ENCODE results near the gene CALML3.

The CALML3 gene

GRCh38 chr10:5508161-5508604 lies 16.6 kb upstream of the CALML3 start:
- DNase-seq = no peak

GRCh38 chr10:5508786-5509185 lies 16.0 kb upstream of the CALML3 start:
- DNase-seq = no peak

GRCh38 chr10:5509236-5509635 lies 15.5 kb upstream of the CALML3 start:
- DNase-seq = no peak

GRCh38 chr10:5509691-5510090 lies 15.1 kb upstream of the CALML3 start:
- DNase-seq = no peak

GRCh38 chr10:5510281-5511072 lies 14.3 kb upstream of the CALML3 start:
- no peak for DNase-seq

GRCh38 chr10:5511231-5511884 lies 13.4 kb upstream of the CALML3 start:
- DNase-seq = no peak

- no peak for DNase-seq
Measured at GRCh38 chr10:5511885-5512280, 12.9 kb upstream of the CALML3 start.

- no peak for DNase-seq
Measured at GRCh38 chr10:5512331-5512730, 12.4 kb upstream of the CALML3 start.

- no peak for DNase-seq
Measured at GRCh38 chr10:5512881-5513612, 11.7 kb upstream of the CALML3 start.

GRCh38 chr10:5514226-5514850 lies 10.4 kb upstream of the CALML3 start:
- DNase-seq = no peak

- no peak for DNase-seq
Measured at GRCh38 chr10:5515948-5516761, 8.6 kb upstream of the CALML3 start.

- DNase-seq = no peak
Measured at GRCh38 chr10:5517546-5517945, 7.2 kb upstream of the CALML3 start.

- DNase-seq = peak; percentile 64
Measured at GRCh38 chr10:5518143-5518542, 6.6 kb upstream of the CALML3 start.

GRCh38 chr10:5519054-5519453 lies 5.7 kb upstream of the CALML3 start:
- no peak for DNase-seq

GRCh38 chr10:5522913-5523560 lies 1.7 kb upstream of the CALML3 start:
- no peak for DNase-seq

GRCh38 chr10:5523796-5524574 lies 776 bp upstream of the CALML3 start:
- no peak for DNase-seq

GRCh38 chr10:5525561-5526341 lies 990 bp downstream of the CALML3 start:
- no peak for DNase-seq

- no peak for DNase-seq
Measured at GRCh38 chr10:5526691-5527331, 2.0 kb downstream of the CALML3 start.

- DNase-seq = no peak
Measured at GRCh38 chr10:5527332-5528200, 2.8 kb downstream of the CALML3 start.
